Activated T-cell treated with anti-CD3 and anti-CD28 coated beads, Interleukin-2, amount 50 U/mL, for 1 hour (primary cell): Measurements from ENCODE around the gene PTPN1.
"Not testable (repeated sequence)": the region's sequence is repeated elsewhere in the genome, so short reads cannot be mapped to it uniquely, and the experiment has no call there.

ENCODE experiments used
- DNase-seq: peaks from one replicate; pipeline ENCODE4 v3.0.0-alpha.2; 2020

PTPN1 gene

DNA sequence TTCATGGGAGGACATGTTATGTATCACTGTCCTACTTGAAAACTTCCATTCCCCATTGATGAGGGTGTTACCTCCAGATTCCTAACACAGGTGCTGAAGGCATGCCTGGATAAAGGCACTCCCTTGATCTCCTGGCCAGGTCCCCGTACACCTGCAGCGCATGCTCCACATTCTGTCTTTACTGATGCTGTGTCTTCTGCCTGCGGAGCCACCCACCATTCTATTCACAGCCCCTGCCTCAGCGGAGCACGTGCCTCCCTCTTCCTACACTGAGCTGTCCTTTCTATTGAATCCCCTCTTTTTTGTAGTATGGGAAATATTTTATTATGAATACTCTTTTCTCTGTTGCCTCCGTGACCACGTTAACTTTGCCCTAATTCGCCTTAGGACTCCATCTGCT is 25.0 kb downstream of the PTPN1 start:
- DNase-seq: no peak

DNA sequence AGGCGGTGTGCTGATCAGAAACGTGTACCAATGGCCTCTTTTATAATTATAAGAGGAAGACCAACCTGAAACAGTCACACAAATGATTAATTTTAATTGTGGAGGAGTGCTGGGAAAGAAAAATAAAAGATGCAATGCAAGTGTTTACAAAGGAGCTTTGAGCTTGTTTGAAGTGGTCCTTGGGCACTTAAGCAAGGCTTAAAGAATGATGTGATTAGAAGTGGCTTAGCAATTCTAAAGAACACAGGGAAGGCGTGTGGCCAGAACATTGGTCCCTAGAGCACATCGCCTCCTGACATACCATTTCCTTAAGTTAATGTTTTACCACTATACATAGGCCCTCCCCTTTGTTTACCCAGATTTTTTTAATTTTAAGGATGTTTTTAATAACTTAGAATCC is 26.1 kb downstream of the PTPN1 start:
- DNase-seq: no peak

DNA sequence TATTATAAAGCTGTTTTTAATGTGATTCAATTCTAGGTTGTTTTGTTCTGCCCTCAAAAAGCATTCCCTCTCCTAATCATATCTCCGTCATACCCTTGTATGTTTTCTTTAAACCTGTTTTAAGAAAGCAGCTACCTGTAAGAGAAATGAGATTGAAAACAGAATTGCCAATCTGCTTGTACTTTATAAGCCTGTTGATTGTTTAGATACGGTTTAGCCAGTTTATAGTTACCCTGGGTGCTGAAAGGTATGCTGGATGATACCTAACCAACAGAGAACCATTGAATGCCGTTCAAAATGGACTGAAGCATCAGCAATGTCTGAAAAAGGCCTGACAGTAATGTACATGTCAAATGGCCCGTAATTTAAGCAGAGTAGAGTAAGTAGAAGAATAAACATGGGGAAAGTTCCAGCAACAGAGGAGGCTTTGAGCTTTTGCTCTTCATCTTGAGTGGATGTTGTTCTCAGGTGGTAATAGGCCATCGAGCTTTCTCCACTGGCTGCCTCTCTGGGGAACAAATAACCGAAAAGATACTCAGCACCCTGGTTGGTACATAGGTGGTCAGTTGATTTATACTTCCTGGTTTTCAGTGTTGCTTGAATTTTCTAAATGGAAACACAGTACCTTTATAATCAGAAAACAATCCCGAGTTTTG is 27.5 kb downstream of the PTPN1 start:
- DNase-seq: no peak

GRCh38 chr20:50538276-50538675 is 28.1 kb downstream of the PTPN1 start:
- DNase-seq: no peak

DNA sequence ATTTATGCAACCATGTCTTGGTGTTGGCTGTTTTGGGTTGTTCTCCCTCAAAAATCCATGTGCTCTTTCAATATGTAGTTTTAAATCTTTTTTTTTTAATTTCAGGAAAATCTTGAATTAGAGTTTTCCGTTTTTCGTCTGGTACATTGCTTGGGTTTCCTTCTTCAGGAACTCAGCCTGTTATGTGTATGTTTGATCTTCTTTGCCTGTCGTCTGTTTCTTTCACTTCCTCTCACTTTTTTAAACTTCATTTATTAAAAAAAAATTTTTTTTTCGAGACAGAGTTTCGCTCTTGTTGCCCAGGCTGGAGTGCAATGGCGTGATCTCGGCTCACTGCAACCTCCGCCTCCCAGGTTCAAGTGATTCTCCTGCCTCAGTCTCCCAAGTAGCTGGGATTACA is 29.6 kb downstream of the PTPN1 start:
- DNase-seq: not testable (repeated sequence)

- DNase-seq: no peak
These were observed 30.7 kb downstream of the PTPN1 start for GRCh38 chr20:50540620-50541605.

DNA sequence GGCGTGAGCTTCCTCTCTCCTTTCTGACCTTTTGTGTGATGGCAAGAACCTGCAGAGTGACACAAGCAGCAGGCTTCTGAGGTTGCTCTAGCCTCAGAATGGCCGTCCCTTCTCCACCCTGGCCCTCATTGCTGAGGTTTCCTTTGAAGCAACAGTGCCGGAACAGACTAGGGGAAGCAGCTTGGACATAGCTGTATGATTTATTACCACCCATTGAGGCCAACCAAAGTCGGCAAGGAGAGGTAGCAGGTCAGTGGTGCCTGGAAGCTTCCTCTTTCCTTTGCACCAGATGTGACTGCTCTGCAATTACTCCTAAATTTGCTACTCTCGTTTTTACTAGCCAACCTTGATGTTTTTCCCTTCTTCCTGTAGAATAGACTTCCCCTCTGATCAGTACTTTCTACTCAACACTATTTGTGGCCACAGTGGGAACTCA is 31.4 kb downstream of the PTPN1 start:
- DNase-seq: no peak

- no peak for DNase-seq
These were observed 33.1 kb downstream of the PTPN1 start for GRCh38 chr20:50543326-50543725.

GRCh38 chr20:50545126-50545525 is 34.9 kb downstream of the PTPN1 start:
- no peak for DNase-seq

GRCh38 chr20:50546729-50547314 is 36.6 kb downstream of the PTPN1 start:
- no peak for DNase-seq

DNA sequence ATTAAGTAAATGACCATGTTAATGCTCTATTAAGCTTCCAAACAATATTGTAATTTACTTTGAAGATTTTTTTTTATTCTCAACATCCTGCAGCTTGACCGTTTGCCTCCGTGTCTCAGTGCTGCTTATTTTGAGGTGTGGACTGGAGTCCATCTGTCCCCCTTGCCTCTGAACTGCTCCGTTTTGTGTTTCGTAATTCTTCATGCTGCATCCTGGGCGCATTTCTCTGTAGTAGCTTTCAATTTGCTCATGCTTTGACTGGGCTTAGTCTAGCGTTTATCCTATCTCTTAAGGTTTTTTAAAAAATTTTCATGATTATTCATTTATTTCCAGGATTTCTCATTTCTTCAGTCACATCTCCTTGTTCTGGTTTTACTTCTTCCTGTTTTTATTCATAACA is 37.8 kb downstream of the PTPN1 start:
- no peak for DNase-seq

DNA sequence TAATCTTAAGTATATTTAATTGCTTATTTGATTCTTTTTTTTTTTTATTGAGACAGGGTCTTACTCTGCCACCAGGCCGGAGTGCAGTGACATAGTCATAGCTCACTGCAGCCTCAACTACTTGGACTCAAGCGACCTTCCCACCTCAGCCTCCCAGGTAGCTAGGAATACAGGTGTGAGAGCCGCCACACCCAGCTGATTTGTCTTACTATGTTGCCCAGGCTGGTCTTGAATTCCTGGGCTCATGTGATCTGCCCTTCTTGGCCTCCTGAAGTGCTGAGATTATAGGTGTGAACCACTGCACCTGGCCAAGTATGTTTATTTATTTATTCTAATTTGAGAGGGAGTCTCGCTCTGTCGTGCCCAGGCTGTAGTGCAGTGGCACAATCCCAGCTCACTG is 38.2 kb downstream of the PTPN1 start:
- no peak for DNase-seq

- DNase-seq: no peak
These were observed 40.3 kb downstream of the PTPN1 start for GRCh38 chr20:50550531-50550930.

DNA sequence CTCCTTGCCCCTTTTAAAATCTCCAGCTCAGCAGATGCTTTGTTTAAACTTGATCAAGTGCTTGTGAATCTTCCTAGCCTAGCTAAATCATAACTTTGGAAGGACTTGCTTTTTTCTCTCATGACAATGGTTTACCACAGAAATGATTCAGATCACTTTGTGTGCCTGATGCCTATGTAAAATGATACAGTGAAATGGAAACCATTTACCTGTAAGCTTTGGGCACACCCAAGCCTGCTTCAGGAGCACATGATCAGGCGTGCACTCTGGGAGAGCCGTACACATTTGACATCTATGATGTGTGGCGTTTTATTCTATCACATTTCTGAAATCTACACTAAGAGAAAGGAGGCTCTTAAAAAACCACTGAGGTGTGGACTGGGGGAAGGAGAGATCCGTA is 41.1 kb downstream of the PTPN1 start:
- DNase-seq: no peak

DNA sequence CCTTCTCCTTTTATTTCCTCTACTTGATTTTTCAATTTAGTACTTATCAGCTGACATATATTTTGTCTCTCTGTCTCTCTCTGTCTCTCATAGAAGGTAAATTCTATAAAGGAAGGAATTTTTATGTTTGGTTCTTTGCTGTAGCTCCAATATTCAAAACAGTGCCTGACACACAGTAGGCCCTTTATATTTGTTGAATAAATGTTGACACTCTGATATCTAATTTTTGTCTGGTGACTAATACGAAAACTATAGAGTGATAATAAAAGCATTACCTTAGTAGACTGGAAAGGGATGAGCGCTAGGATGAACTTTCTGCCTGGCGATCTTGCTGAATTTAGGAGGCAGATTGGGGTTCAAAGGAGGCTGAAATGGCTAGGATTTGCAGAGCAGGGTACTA is 42.8 kb downstream of the PTPN1 start:
- no peak for DNase-seq

DNA sequence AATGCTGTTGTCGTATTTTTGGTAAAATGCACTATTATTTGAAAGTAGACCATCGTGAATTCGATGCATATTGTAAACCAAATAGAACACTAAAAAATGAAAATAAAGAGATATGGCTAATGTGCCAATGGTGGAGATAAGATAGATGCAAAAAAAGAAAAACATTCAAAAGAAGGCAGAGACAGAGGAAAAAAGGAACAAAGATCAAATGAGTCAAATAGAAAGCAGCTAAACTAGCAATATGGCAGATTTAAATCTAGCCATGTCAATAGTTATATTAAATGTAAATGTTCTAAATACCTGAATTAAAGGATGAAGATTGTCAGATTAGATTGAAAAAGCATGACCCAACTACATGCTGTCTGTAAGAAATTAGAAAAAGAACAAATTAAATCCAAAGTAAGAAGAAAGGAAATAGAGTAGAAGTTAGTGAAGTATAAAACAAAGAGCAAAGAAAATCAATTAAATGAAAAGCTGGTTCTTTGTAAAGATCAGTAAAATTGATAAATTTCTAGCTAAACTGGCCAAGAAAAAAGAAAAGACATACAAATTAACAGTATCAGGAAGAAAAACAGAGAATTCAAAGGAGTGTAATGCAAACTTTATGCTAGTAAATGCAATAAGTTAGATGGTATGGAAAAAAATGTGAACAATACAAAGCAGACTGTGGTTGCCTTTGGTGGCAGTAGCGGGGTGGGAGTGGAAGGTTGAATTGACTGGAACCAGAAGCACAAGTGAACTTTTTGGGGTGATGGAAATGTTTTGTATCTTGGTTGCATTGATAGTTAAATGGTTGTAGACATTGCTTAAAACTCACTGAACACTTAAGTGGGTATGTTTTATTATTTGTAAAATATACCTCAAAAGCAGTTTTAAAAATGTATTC is 44.8 kb downstream of the PTPN1 start:
- no peak for DNase-seq

DNA sequence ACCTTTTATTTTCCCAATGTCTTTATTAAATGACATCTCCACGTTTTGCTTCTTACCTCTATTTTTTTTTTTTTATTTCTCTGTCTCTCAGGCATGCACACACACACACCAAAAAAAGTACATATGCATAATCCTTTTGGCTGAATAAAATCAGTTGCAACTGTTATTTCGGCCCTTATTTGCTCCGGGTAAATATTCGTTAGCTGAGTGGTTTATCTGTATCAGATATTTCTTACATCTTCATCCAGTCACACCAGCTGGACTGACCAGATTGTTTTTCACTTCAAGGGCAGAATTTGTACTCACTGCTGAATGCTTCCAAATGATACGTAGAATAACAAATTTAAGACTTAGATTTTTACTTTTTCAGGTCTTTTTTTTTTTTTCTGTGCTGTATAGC is 45.5 kb downstream of the PTPN1 start:
- DNase-seq: no peak

DNA sequence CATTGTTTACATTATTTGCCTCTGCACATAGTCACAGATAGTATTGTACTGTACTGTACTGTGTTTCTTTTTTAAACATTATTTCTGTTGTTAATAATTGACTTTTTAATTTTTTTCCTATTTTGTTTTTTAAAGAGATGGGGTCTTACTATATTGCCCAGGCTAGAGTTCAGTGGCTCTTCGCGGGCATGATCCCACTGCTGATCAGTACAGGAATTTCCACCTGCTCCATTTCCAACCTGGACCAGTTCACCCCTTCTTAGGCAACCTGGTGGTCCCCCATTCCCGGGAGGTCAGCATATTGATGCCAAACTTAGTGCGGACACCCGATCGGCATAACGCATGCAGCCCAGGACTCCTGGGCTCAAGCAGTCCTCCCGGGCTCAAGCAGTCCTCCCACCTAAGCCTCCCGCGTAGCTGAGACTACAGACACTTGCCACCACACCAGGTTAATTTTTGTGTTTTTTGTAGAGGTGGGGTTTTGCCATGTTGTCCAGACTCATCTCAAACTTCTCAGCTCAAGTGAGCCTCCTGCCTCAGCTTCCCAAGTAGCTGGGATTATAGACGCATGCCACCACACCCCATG is 47.5 kb downstream of the PTPN1 start:
- DNase-seq: no peak

GRCh38 chr20:50558483-50558925 is 48.3 kb downstream of the PTPN1 start:
- DNase-seq: no peak

DNA sequence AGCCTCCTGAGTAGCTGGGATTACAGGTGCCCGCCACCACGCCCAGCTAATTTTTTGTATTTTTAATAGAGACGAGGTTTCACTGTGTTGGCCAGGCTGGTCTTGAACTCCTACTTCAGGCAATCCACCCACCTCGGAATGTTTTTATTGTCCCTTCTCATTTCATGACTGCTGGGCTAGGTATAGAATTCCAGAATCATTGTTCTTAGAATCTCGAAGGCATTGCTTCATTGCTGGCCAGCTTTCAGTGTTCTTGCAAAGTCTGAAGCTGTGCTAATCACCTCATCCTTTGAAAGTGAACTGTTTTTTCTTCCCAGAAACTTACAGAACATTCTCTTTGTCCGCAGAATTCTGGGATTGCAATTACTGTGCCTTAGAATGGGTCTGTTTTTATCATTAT is 49.0 kb downstream of the PTPN1 start:
- DNase-seq: no peak

GRCh38 chr20:50559856-50560638 is 49.9 kb downstream of the PTPN1 start:
- no peak for DNase-seq

GRCh38 chr20:50560867-50561266 is 50.7 kb downstream of the PTPN1 start:
- no peak for DNase-seq
